Sigmoid colon (tissue), 7 donors: ENCODE measurements around the gene UBR1. TPM values are rescaled to one million over a fixed set of nuclear protein-coding genes. Genes with fewer than 3 reads are reported as not detected.

Source experiments
- DNase-seq: peaks from one replicate; pipeline ENCODE4 v3.0.0-alpha.2; 2019
- H3K27ac ChIP-seq, 4 donors: fragments of 200-600 bp; sonication (generic); one replicate each; pipeline ENCODE4 v1.5.1; 2016 to 2019; ENCODE audit warnings: mild to moderate bottlenecking in 1 of 4
- H3K27me3 ChIP-seq, 3 donors: fragments of 200-600 bp; sonication (generic); one replicate each; pipeline ENCODE4 v1.5.1; 2019; ENCODE audit warnings: mild to moderate bottlenecking in 1 of 3
- H3K36me3 ChIP-seq, 4 donors: fragments of 200-600 bp; sonication (generic); one replicate each; pipeline ENCODE4 v1.5.1; 2016 to 2019
- H3K4me1 ChIP-seq, 4 donors: fragments of 200-600 bp; sonication (generic); one replicate each; pipeline ENCODE4 v1.5.1; 2017 to 2019
- H3K4me3 ChIP-seq, 4 donors: fragments of 200-600 bp; sonication (generic); one replicate each; pipeline ENCODE4 v1.5.1; 2017 to 2019; ENCODE audit warnings: mild to moderate bottlenecking in 2 of 4, moderate library complexity in 1 of 4
- H3K9me3 ChIP-seq, 4 donors: fragments of 200-600 bp in 3 of 4; sonication (generic) in 3 of 4; one replicate each; pipeline versions ENCODE4 v1.5.1 to v1.6.1; 2013 to 2019
- CTCF ChIP-seq, 4 experiments: fragments of 450-650 bp in 3 of 4; fragments of 200-600 bp in 1 of 4; IDR thresholded peaks; one replicate each; pipeline ENCODE4 v1.5.1; 2016 to 2019; ENCODE audit warnings: antibody characterized with exemption in 4 of 4, mild to moderate bottlenecking in 3 of 4, moderate library complexity in 2 of 4
- EP300 ChIP-seq, 4 donors: sonication (generic); formaldehyde crosslinking; IDR thresholded peaks; one replicate each; pipeline ENCODE4 v1.6.1; 2017; ENCODE audit warnings: antibody characterized with exemption in 4 of 4
- POLR2A ChIP-seq, 2 donors: fragments of 450-650 bp; IDR thresholded peaks; one replicate each; pipeline ENCODE4 v1.6.1; 2016; ENCODE audit warnings: antibody characterized with exemption in 2 of 2, mild to moderate bottlenecking in 2 of 2, moderate library complexity in 2 of 2
- POLR2AphosphoS5 ChIP-seq, 4 donors: sonication (generic); formaldehyde crosslinking; IDR thresholded peaks; one replicate each; pipeline ENCODE4 v1.6.1; 2017; ENCODE audit warnings: antibody characterized with exemption in 4 of 4
- WGBS, 2 donors: extraction: QIAGEN DNeasy Blood & Tissue Kit; methylation state at CpG; one replicate each; pipeline ENCODE4 v1.1.7; 2013; 5-methylcytosine and 5-hydroxymethylcytosine counted together
- intact Hi-C: fragments of 100-400 bp; cut with DNase I; formaldehyde crosslinking; loops from one replicate; pipeline ENCODE4 v1.15.1; 2023
- polyA plus RNA-seq, 3 donors: library from polyadenylated mRNA; stranded (reverse); fragments of 200-250 nt; gene quantifications; one replicate each; pipeline ENCODE4 v1.2.3, GENCODE V29; 2013
- total RNA-seq, 4 donors: library from RNA; depleted of rRNA; stranded (reverse); fragments of >200 nt; gene quantifications; one replicate each; pipeline ENCODE4 v1.1.0, GENCODE V29; 2016
- donor health status: healthy with polysubstance abuse.
- donor health status: Bipolar disorder and iron deficiency.
- donor health status: healthy.

UBR1 gene
- total and polyA plus RNA-seq, 7 donors, result 2.4 to 44.7 (median 35.3) TPM

- H3K9me3 ChIP-seq, result no peaks in the 10 kb centered on the region
- peaks cover 0 to 7% (median 0%) of the 10 kb centered on the region in 4 donors for H3K36me3 ChIP-seq
- no peak for DNase-seq
- TF ChIP-seq POLR2A (IDR thresholded peaks at IDR 0.05), result no peak
- no peak for TF ChIP-seq POLR2AphosphoS5 (IDR thresholded peaks at IDR 0.05)
- TF ChIP-seq EP300 (IDR thresholded peaks at IDR 0.05), result no peak
- TF ChIP-seq CTCF (IDR thresholded peaks at IDR 0.05), result no peak
- intact Hi-C loops, result no loop called here
- H3K27me3 ChIP-seq, result no peaks in the 10 kb centered on the region
- no peak overlapping the region for H3K4me3 ChIP-seq
- H3K4me1 ChIP-seq, result peaks cover 0 to 23% (median 15%) of the 10 kb centered on the region in 4 donors
- WGBS, 2 donors, result 68 to 76% methylated on average over 1 of the region's 1 CpG
- H3K27ac ChIP-seq, result no peak overlapping the region
Measured at GRCh38 chr15:43094416-43095030, 11.3 kb downstream of the UBR1 start.

- H3K27ac ChIP-seq, result peak overlapping the region in 2 of 4 donors; percentile 9 to 43
- no peak for DNase-seq
- intact Hi-C loops, result no loop called here
- no peaks in the 10 kb centered on the region for H3K9me3 ChIP-seq
- H3K4me1 ChIP-seq, result peaks cover 0 to 23% (median 15%) of the 10 kb centered on the region in 4 donors
- no peak overlapping the region for H3K4me3 ChIP-seq
- 79 to 93% methylated on average over 1 of the region's 1 CpG for WGBS, 2 donors
- H3K27me3 ChIP-seq, result no peaks in the 10 kb centered on the region
- no peak for TF ChIP-seq POLR2AphosphoS5 (IDR thresholded peaks at IDR 0.05)
- no peak for TF ChIP-seq CTCF (IDR thresholded peaks at IDR 0.05)
- no peak for TF ChIP-seq POLR2A (IDR thresholded peaks at IDR 0.05)
- no peaks in the 10 kb centered on the region for H3K36me3 ChIP-seq
Measured at GRCh38 chr15:43093026-43093425, 12.8 kb downstream of the UBR1 start.

GRCh38 chr15:43091859-43092258, 14.0 kb downstream of the UBR1 start:
- H3K9me3 ChIP-seq, result no peaks in the 10 kb centered on the region
- WGBS, 2 donors, result 98 to 99% methylated on average over 4 of the region's 4 CpGs
- H3K36me3 ChIP-seq, result no peaks in the 10 kb centered on the region
- TF ChIP-seq EP300 (IDR thresholded peaks at IDR 0.05), result no peak
- no peak for TF ChIP-seq POLR2AphosphoS5 (IDR thresholded peaks at IDR 0.05)
- no peak for TF ChIP-seq CTCF (IDR thresholded peaks at IDR 0.05)
- no peak for TF ChIP-seq POLR2A (IDR thresholded peaks at IDR 0.05)
- H3K4me3 ChIP-seq, result no peak overlapping the region
- intact Hi-C loops, result no loop called here
- no peak for DNase-seq
- peak overlapping the region in 1 of 4 donors; percentile 43 for H3K27ac ChIP-seq
- H3K4me1 ChIP-seq, result peaks cover 0 to 23% (median 16%) of the 10 kb centered on the region in 4 donors
- H3K27me3 ChIP-seq, result no peaks in the 10 kb centered on the region

GRCh38 chr15:43086551-43086950, 19.3 kb downstream of the UBR1 start:
- Histone ChIP-seq H3K9me3 (no peaks in the 10 kb centered on the region), H3K27ac (peak overlapping the region in 3 of 4 donors; percentile 34 to 52 (median 44)), H3K36me3 (peaks cover 0 to 40% (median 12%) of the 10 kb centered on the region in 4 donors), H3K4me3 (no peak overlapping the region), H3K27me3 (no peaks in the 10 kb centered on the region), H3K4me1 (peaks cover 0 to 20% (median 15%) of the 10 kb centered on the region in 4 donors)
- intact Hi-C loops, result loop anchor here (5.0 kb wide), 1 partner anchor 51 kb away; no protein-coding TSS in a partner anchor
- TF ChIP-seq CTCF (IDR thresholded peaks at IDR 0.05) (no peak), EP300 (IDR thresholded peaks at IDR 0.05) (no peak), POLR2AphosphoS5 (IDR thresholded peaks at IDR 0.05) (no peak), POLR2A (IDR thresholded peaks at IDR 0.05) (no peak)
- no peak for DNase-seq
- 68 to 81% methylated on average over 1 of the region's 1 CpG for WGBS, 2 donors
